ENCODE results near the gene GRM7. TPM values are rescaled to one million over a fixed set of nuclear protein-coding genes. Genes with fewer than 3 reads are reported as not detected.

The GRM7 gene
- total RNA-seq, 1 experiment from 2014 or later, result not detected

- BruUV-seq (replicated peaks), result no TSS peak
- ChIA-PET RAD21 (ENCODE audit: low non-redundant PET in 1 of 2, low total read pairs in 2 of 2, uncharacterized antibody in 2 of 2, unreplicated experiment in 2 of 2) (no interaction called here), CTCF (no interaction called here), POLR2A (no interaction called here)
- Histone ChIP-seq H3K27ac (ENCODE audit: low read depth, low read length) (no peak overlapping the region), H4K20me1 (ENCODE audit: insufficient read depth) (no peaks in the 10 kb centered on the region), H3K9me2 (ENCODE audit: insufficient read depth) (no peaks in the 10 kb centered on the region), H3K36me3 (ENCODE audit: control insufficient read depth in 1 of 2, insufficient read depth in 2 of 2, low read length in 2 of 2) (no peaks in the 10 kb centered on the region), H3K4me1 (ENCODE audit: control insufficient read depth in 1 of 2, insufficient read depth in 2 of 2, low read length in 2 of 2) (no peaks in the 10 kb centered on the region), H3K9me3 (ENCODE audit: control insufficient read depth in 1 of 2, insufficient read depth in 1 of 2, low read depth in 1 of 2, low read length in 2 of 2) (no peaks in the 10 kb centered on the region), H3K9ac (ENCODE audit: low read length) (no peak overlapping the region), H3K4me2 (ENCODE audit: low read length) (no peak overlapping the region), H3K27me3 (ENCODE audit: insufficient read depth, low read length) (no peaks in the 10 kb centered on the region), H3K79me2 (ENCODE audit: insufficient read depth, low read length) (no peaks in the 10 kb centered on the region), H2AFZ (ENCODE audit: low read depth, low read length, poor library complexity, severe bottlenecking) (no peak overlapping the region), H3K4me3 (replicated peaks in 1 of 2; ENCODE audit: low read depth in 1 of 2, low read length in 2 of 2) (no peak overlapping the region)
- DNase-seq (ENCODE audit: low read depth, low spot score) (no peak), ATAC-seq (no peak)
- intact Hi-C loops (cut with micrococcal nuclease), result no loop called here
- TF ChIP-seq POLR2AphosphoS5 (IDR thresholded peaks at IDR 0.05; ENCODE audit: low read depth, low read length) (no peak), ZNF274 (IDR thresholded peaks at IDR 0.05; ENCODE audit: low read depth, low read length) (no peak), EZH2 (IDR thresholded peaks at IDR 0.05) (no peak), YY1 (IDR thresholded peaks at IDR 0.05; ENCODE audit: extremely low read depth, insufficient replicate concordance, low read depth, low read length) (no peak), FOSL1 (IDR thresholded peaks at IDR 0.05; ENCODE audit: low read depth) (no peak), EZH2phosphoT487 (IDR thresholded peaks at IDR 0.05; ENCODE audit: borderline replicate concordance) (no peak), JUND (IDR thresholded peaks at IDR 0.05) (no peak), CTCF (IDR thresholded peaks at IDR 0.05 in 2 of 3, conservative IDR thresholded peaks at IDR 0.05 in 1 of 3; ENCODE audit: borderline replicate concordance in 1 of 3, insufficient read depth in 1 of 3, low read depth in 2 of 3, low read length in 2 of 3) (no peak)
These were observed 903.2 kb downstream of the GRM7 start for GRCh38 chr3:7764115-7764514.

- Histone ChIP-seq H3K9me3 (ENCODE audit: control insufficient read depth in 1 of 2, insufficient read depth in 1 of 2, low read depth in 1 of 2, low read length in 2 of 2) (no peaks in the 10 kb centered on the region), H3K9me2 (ENCODE audit: insufficient read depth) (no peaks in the 10 kb centered on the region), H3K27me3 (ENCODE audit: insufficient read depth, low read length) (no peaks in the 10 kb centered on the region), H3K4me1 (ENCODE audit: control insufficient read depth in 1 of 2, insufficient read depth in 2 of 2, low read length in 2 of 2) (no peaks in the 10 kb centered on the region), H3K36me3 (ENCODE audit: control insufficient read depth in 1 of 2, insufficient read depth in 2 of 2, low read length in 2 of 2) (no peaks in the 10 kb centered on the region), H2AFZ (ENCODE audit: low read depth, low read length, poor library complexity, severe bottlenecking) (no peak overlapping the region), H3K79me2 (ENCODE audit: insufficient read depth, low read length) (no peaks in the 10 kb centered on the region), H3K4me2 (ENCODE audit: low read length) (no peak overlapping the region), H3K27ac (ENCODE audit: low read depth, low read length) (no peak overlapping the region), H4K20me1 (ENCODE audit: insufficient read depth) (no peaks in the 10 kb centered on the region), H3K9ac (ENCODE audit: low read length) (no peak overlapping the region), H3K4me3 (replicated peaks in 1 of 2; ENCODE audit: low read depth in 1 of 2, low read length in 2 of 2) (no peak overlapping the region)
- no TSS peak for BruUV-seq (replicated peaks)
- ChIA-PET POLR2A (no interaction called here), RAD21 (ENCODE audit: low non-redundant PET in 1 of 2, low total read pairs in 2 of 2, uncharacterized antibody in 2 of 2, unreplicated experiment in 2 of 2) (no interaction called here), CTCF (no interaction called here)
- no peak for DNase-seq (ENCODE audit: low read depth, low spot score)
- no peak for ATAC-seq
- intact Hi-C loops (cut with micrococcal nuclease), result no loop called here
- TF ChIP-seq EZH2 (IDR thresholded peaks at IDR 0.05) (no peak), MAX (IDR thresholded peaks at IDR 0.05) (no peak), EZH2phosphoT487 (IDR thresholded peaks at IDR 0.05; ENCODE audit: borderline replicate concordance) (no peak), SRF (IDR thresholded peaks at IDR 0.05; ENCODE audit: low read depth) (no peak), ZBTB33 (IDR thresholded peaks at IDR 0.05; ENCODE audit: extremely low read depth, insufficient replicate concordance, low read length) (no peak), RAD21 (IDR thresholded peaks at IDR 0.05; ENCODE audit: low read depth) (no peak), CEBPB (IDR thresholded peaks at IDR 0.05; ENCODE audit: low read depth) (no peak), EGR1 (IDR thresholded peaks at IDR 0.05; ENCODE audit: low read depth) (no peak), ZFX (IDR thresholded peaks at IDR 0.05) (no peak), ZNF274 (IDR thresholded peaks at IDR 0.05; ENCODE audit: low read depth, low read length) (no peak), YY1 (IDR thresholded peaks at IDR 0.05; ENCODE audit: extremely low read depth, insufficient replicate concordance, low read depth, low read length) (no peak), SIN3A (IDR thresholded peaks at IDR 0.05; ENCODE audit: low read depth) (no peak), POLR2AphosphoS5 (IDR thresholded peaks at IDR 0.05; ENCODE audit: low read depth, low read length) (no peak), SP1 (IDR thresholded peaks at IDR 0.05; ENCODE audit: low read depth) (no peak), JUND (IDR thresholded peaks at IDR 0.05) (no peak), CBX3 (IDR thresholded peaks at IDR 0.05; ENCODE audit: low read depth) (no peak), FOSL1 (IDR thresholded peaks at IDR 0.05; ENCODE audit: low read depth) (no peak)
These were observed 905.6 kb downstream of the GRM7 start for GRCh38 chr3:7766530-7766929.
